Raji (cell line): ENCODE results near the gene HIPK2.

ENCODE experiments used
- POLR2A ChIP-seq: IDR thresholded peaks from 2 replicates; pipeline ENCODE4 v1.6.1; 2011; ENCODE audit warnings: low read depth, low read length, control low read depth; ENCODE audit not compliant: insufficient read depth

The HIPK2 gene

GRCh38 chr7:139718859-139719258 lies 58.9 kb downstream of the HIPK2 start:
- no peak for TF ChIP-seq POLR2A

GRCh38 chr7:139718141-139718540 lies 59.7 kb downstream of the HIPK2 start:
- TF ChIP-seq POLR2A = no peak

- no peak for TF ChIP-seq POLR2A
Observed at GRCh38 chr7:139716156-139716942, 61.4 kb downstream of the HIPK2 start.

GRCh38 chr7:139715194-139715815 lies 62.5 kb downstream of the HIPK2 start:
- no peak for TF ChIP-seq POLR2A

- no peak for TF ChIP-seq POLR2A
Observed at GRCh38 chr7:139714163-139714901, 63.5 kb downstream of the HIPK2 start.

GRCh38 chr7:139713526-139714162 lies 64.2 kb downstream of the HIPK2 start:
- TF ChIP-seq POLR2A = no peak

- TF ChIP-seq POLR2A = no peak
Observed at GRCh38 chr7:139713061-139713460, 64.7 kb downstream of the HIPK2 start.

- TF ChIP-seq POLR2A = no peak
Observed at GRCh38 chr7:139711991-139712743, 65.6 kb downstream of the HIPK2 start.

- TF ChIP-seq POLR2A = no peak
Observed at GRCh38 chr7:139710036-139710435, 67.8 kb downstream of the HIPK2 start.

GRCh38 chr7:139709485-139709884 lies 68.3 kb downstream of the HIPK2 start:
- TF ChIP-seq POLR2A = no peak

GRCh38 chr7:139708541-139708940 lies 69.3 kb downstream of the HIPK2 start:
- TF ChIP-seq POLR2A = no peak

- TF ChIP-seq POLR2A = no peak
Observed at GRCh38 chr7:139706837-139707236, 71.0 kb downstream of the HIPK2 start.

- no peak for TF ChIP-seq POLR2A
Observed at GRCh38 chr7:139704308-139704879, 73.4 kb downstream of the HIPK2 start.
